Endodermal cell (in vitro differentiated cells): Measurements from ENCODE around the gene CEP112. TPM values are rescaled to one million over a fixed set of nuclear protein-coding genes. Genes with fewer than 3 reads are reported as not detected.

ENCODE experiments used
- DNase-seq: peaks from one replicate; pipeline ENCODE4 v3.0.0-alpha.2; 2017
- H3K27ac ChIP-seq: 2 replicates; pipeline ENCODE4 v1.5.1; 2013; ENCODE audit warnings: mild to moderate bottlenecking, low read depth, low read length, moderate library complexity
- H3K27me3 ChIP-seq: 2 replicates; pipeline ENCODE4 v1.6.1; 2013; ENCODE audit warnings: mild to moderate bottlenecking, low read length, moderate library complexity; ENCODE audit not compliant: insufficient read depth, control insufficient read depth, poor library complexity, severe bottlenecking
- H3K36me3 ChIP-seq: 2 replicates; pipeline ENCODE4 v1.7.0; 2013; ENCODE audit warnings: mild to moderate bottlenecking, low read length, moderate library complexity; ENCODE audit not compliant: control insufficient read depth, insufficient read depth
- H3K4me1 ChIP-seq: one replicate; pipeline ENCODE4 v1.7.0; 2013; ENCODE audit warnings: low read length; ENCODE audit not compliant: control insufficient read depth, insufficient read depth
- H3K4me3 ChIP-seq: 2 replicates; pipeline ENCODE4 v1.5.1; 2013; ENCODE audit warnings: mild to moderate bottlenecking, low read length, moderate library complexity
- H3K9ac ChIP-seq: 2 replicates; pipeline ENCODE4 v1.6.1; 2013; ENCODE audit warnings: mild to moderate bottlenecking, low read length, moderate library complexity; ENCODE audit not compliant: poor library complexity, severe bottlenecking; ENCODE audit errors: extremely low read depth
- H3K9me3 ChIP-seq: 2 replicates; pipeline ENCODE4 v1.6.1; 2013; ENCODE audit warnings: mild to moderate bottlenecking, low read length, moderate library complexity; ENCODE audit not compliant: control insufficient read depth
- H3K27ac Mint-ChIP-seq: 2 replicates; pipeline ENCODE4 v1.8.0; 2020; ENCODE audit warnings: mixed read lengths
- H3K27me3 Mint-ChIP-seq: 2 replicates; pipeline ENCODE4 v1.8.0; 2021; ENCODE audit warnings: mild to moderate bottlenecking, mixed read lengths; ENCODE audit not compliant: insufficient read depth
- H3K36me3 Mint-ChIP-seq: 2 replicates; pipeline ENCODE4 v1.8.0; 2020; ENCODE audit warnings: low read depth, mixed read lengths
- H3K4me1 Mint-ChIP-seq: 2 replicates; pipeline ENCODE4 v1.8.0; 2020; ENCODE audit warnings: mixed read lengths
- H3K4me3 Mint-ChIP-seq: 2 replicates; pipeline ENCODE4 v1.8.0; 2020; ENCODE audit warnings: mild to moderate bottlenecking, moderate library complexity, mixed read lengths
- H3K9me3 Mint-ChIP-seq: 2 replicates; pipeline ENCODE4 v1.8.0; 2020; ENCODE audit warnings: mild to moderate bottlenecking, mixed read lengths
- WGBS, 2 experiments: methylation state at CpG; one replicate each; pipeline versions ENCODE4 v1.1.5 to v1.1.7; 2013; ENCODE audit warnings: missing lambda C conversion rate in 2 of 2, mixed read lengths in 1 of 2; ENCODE audit not compliant: insufficient coverage in 1 of 2, insufficient read length in 1 of 2; 5-methylcytosine and 5-hydroxymethylcytosine counted together
- total RNA-seq, 2 donors: library from RNA; stranded (reverse); fragmentation: NEBNext Ultra II Directional in 1 of 2; extraction: Animal tissue kit (Norgen Biotek cat#: 25700) in 1 of 2; gene quantifications; 2 replicates in 1 of 2; 3 replicates in 1 of 2; pipeline ENCODE4 v1.2.1, GENCODE V29; 2021
- TF ChIP-seq, protein P1 (sequence below): fragments of 200-600 bp; sonication (generic); conservative IDR thresholded peaks from 2 replicates; pipeline ENCODE4 v1.5.0; 2021; ENCODE audit warnings: antibody characterized with exemption, mild to moderate bottlenecking

Gene CEP112
- total RNA-seq, 2 donors from 2014 or later = 15.2 to 21.4 TPM

DNA sequence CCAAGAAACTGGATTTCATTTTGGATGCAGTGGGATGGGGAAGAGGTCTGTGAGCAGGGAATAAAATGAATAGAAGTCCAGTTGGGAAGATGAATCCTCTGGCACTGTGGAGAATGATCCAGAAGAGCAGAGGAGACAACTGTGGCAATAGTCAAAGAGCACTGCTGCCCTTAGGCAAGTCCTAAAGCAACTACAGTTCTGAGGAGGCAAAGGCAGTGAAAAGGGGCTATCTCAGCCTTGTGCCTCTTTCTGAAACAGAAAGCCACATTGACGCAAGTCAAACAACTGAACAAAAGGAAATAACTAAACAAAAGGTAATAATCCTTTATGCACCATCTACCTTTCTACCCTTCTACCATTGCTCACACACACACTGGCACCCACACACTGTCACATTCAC, 392.5 kb downstream of the CEP112 start:
- TF ChIP-seq, protein P1, sequence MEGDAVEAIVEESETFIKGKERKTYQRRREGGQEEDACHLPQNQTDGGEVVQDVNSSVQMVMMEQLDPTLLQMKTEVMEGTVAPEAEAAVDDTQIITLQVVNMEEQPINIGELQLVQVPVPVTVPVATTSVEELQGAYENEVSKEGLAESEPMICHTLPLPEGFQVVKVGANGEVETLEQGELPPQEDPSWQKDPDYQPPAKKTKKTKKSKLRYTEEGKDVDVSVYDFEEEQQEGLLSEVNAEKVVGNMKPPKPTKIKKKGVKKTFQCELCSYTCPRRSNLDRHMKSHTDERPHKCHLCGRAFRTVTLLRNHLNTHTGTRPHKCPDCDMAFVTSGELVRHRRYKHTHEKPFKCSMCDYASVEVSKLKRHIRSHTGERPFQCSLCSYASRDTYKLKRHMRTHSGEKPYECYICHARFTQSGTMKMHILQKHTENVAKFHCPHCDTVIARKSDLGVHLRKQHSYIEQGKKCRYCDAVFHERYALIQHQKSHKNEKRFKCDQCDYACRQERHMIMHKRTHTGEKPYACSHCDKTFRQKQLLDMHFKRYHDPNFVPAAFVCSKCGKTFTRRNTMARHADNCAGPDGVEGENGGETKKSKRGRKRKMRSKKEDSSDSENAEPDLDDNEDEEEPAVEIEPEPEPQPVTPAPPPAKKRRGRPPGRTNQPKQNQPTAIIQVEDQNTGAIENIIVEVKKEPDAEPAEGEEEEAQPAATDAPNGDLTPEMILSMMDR = no peak
- Mint-ChIP-seq H3K36me3 (peaks cover 3% of the 10 kb centered on the region), H3K27me3 (no peaks in the 10 kb centered on the region), H3K27ac (no peak overlapping the region), H3K4me3 (no peak overlapping the region), H3K9me3 (peaks cover 24% of the 10 kb centered on the region), H3K4me1 (peaks cover 8% of the 10 kb centered on the region)
- no peak for DNase-seq
- 100% methylated on average over 1 of the region's 1 CpG; no CpG with 5 or more reads in 1 of the 2 experiments for WGBS, 2 experiments
- H3K27ac ChIP-seq = no peak overlapping the region
- no peak overlapping the region for H3K4me3 ChIP-seq
- no peaks in the 10 kb centered on the region for H3K4me1 ChIP-seq
- H3K36me3 ChIP-seq = no peaks in the 10 kb centered on the region
- H3K27me3 ChIP-seq = no peaks in the 10 kb centered on the region
- H3K9me3 ChIP-seq = peaks cover 34% of the 10 kb centered on the region
- H3K9ac ChIP-seq = no peak overlapping the region

DNA sequence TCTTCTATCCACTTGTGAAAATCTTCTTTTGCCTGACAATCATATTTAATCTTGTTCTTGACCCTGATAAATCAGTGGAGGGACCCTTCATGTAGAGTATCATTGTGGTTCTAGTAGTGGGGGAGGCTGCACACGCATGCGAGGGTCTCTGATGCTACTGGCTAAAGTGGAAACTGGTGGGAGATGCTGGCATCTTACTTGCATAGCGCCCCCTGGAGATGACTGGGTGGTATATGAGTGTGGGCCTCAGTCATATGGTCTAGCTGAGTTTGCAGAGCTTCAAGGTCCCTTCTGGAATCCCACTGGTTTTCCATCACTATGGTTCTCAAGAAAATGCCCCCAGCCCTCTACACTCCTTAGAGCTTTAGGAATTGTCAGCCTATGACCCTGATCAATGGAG, 394.1 kb downstream of the CEP112 start:
- peaks cover 21% of the 10 kb centered on the region for H3K9me3 Mint-ChIP-seq
- Histone ChIP-seq H3K36me3 (no peaks in the 10 kb centered on the region), H3K4me1 (no peaks in the 10 kb centered on the region), H3K27ac (no peak overlapping the region), H3K27me3 (no peaks in the 10 kb centered on the region), H3K9me3 (peaks cover 27% of the 10 kb centered on the region), H3K4me3 (no peak overlapping the region), H3K9ac (no peak overlapping the region)
- no peak overlapping the region for H3K4me3 Mint-ChIP-seq
- no peak overlapping the region for H3K27ac Mint-ChIP-seq
- peaks cover 3% of the 10 kb centered on the region for H3K36me3 Mint-ChIP-seq
- TF ChIP-seq, protein P1 = peak; percentile 89
- H3K4me1 Mint-ChIP-seq = peaks cover 8% of the 10 kb centered on the region
- DNase-seq = peak; percentile 82
- no peaks in the 10 kb centered on the region for H3K27me3 Mint-ChIP-seq
- WGBS, 2 experiments = 64 to 67% methylated on average over 3 of the region's 3 CpGs

DNA sequence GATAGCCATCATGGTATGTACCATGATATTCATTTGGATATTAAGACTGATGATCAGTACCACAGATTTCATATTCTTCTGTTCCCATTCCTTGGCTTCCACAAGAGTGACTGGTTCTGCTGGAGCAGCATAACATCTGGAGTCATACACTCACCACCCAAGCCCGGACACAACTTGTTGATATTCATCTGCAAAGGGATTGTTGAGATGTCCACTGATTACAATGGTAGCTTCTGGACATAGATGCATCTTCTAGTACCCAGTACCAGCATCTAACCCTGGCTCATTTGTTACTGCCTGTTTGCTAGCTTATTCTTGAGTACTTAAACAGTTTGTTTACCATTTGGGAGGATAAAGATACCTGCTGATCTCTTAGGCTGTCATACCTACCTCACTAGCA, 394.8 kb downstream of the CEP112 start:
- Histone ChIP-seq H3K4me3 (no peak overlapping the region), H3K9me3 (peaks cover 20% of the 10 kb centered on the region), H3K27me3 (no peaks in the 10 kb centered on the region), H3K9ac (no peak overlapping the region), H3K4me1 (no peaks in the 10 kb centered on the region), H3K27ac (no peak overlapping the region), H3K36me3 (no peaks in the 10 kb centered on the region)
- no peaks in the 10 kb centered on the region for H3K27me3 Mint-ChIP-seq
- no peak overlapping the region for H3K4me3 Mint-ChIP-seq
- H3K4me1 Mint-ChIP-seq = peaks cover 9% of the 10 kb centered on the region
- H3K27ac Mint-ChIP-seq = no peak overlapping the region
- WGBS, 2 experiments = 100% methylated on average over 1 of the region's 1 CpG; no CpG with 5 or more reads in 1 of the 2 experiments
- TF ChIP-seq, protein P1 = no peak
- no peak for DNase-seq
- H3K36me3 Mint-ChIP-seq = no peaks in the 10 kb centered on the region
- peaks cover 14% of the 10 kb centered on the region for H3K9me3 Mint-ChIP-seq
